CD4-positive, alpha-beta memory T cell (primary cell): Measurements from ENCODE around the gene CUEDC2. TPM values are rescaled to one million over a fixed set of nuclear protein-coding genes. Genes with fewer than 3 reads are reported as not detected.

Experiments used
- CTCF ChIA-PET: fragments of 350-600 bp; sonication (Branson Sonifier 250); formaldehyde crosslinking; loops from one replicate; lab custom pipeline; 2021; ENCODE audit warnings: inconsistent platforms; ENCODE audit not compliant: partially characterized antibody; lab: Charles Lee
- POLR2A ChIA-PET: fragments of 350-600 bp; sonication (Branson Sonifier 250); formaldehyde crosslinking; loops from one replicate; lab custom pipeline; 2021; ENCODE audit not compliant: partially characterized antibody; lab: Charles Lee
- DNase-seq, 5 donors: peaks; one replicate each; pipeline versions ENCODE4 v3.0.0 to v3.0.0-alpha.2; 2020 to 2022; ENCODE audit warnings: mixed read lengths in 1 of 5
- H3K27ac ChIP-seq: one replicate; pipeline ENCODE4 v1.7.0; 2013; ENCODE audit warnings: low read depth, low read length
- H3K27me3 ChIP-seq: 2 replicates; pipeline ENCODE4 v1.7.0; 2013; ENCODE audit warnings: mild to moderate bottlenecking, low read length, moderate library complexity; ENCODE audit not compliant: insufficient read depth
- H3K36me3 ChIP-seq: 2 replicates; pipeline ENCODE4 v1.7.0; 2013; ENCODE audit warnings: mild to moderate bottlenecking, low read length, moderate library complexity; ENCODE audit not compliant: insufficient read depth
- H3K4me1 ChIP-seq: 2 replicates; pipeline ENCODE4 v1.7.0; 2013; ENCODE audit warnings: mild to moderate bottlenecking, low read length, moderate library complexity; ENCODE audit not compliant: insufficient read depth
- H3K4me3 ChIP-seq, 2 donors: one replicate each; pipeline ENCODE4 v1.7.0; 2013; ENCODE audit warnings: low read length in 2 of 2, mild to moderate bottlenecking in 1 of 2
- H3K9me3 ChIP-seq, 2 donors: one replicate each; pipeline ENCODE4 v1.7.0; 2013; ENCODE audit warnings: low read length in 2 of 2, control low read depth in 1 of 2; ENCODE audit not compliant: control insufficient read depth in 1 of 2
- H3K27ac Mint-ChIP-seq, 7 donors: one replicate each; pipeline ENCODE4 v1.8.0; 2020 to 2021; ENCODE audit warnings: mixed read lengths in 7 of 7, mild to moderate bottlenecking in 6 of 7, inconsistent platforms in 3 of 7, moderate library complexity in 3 of 7
- H3K27me3 Mint-ChIP-seq, 2 donors: one replicate each; pipeline ENCODE4 v1.8.0; 2020 to 2021; ENCODE audit warnings: mixed read lengths in 2 of 2
- H3K36me3 Mint-ChIP-seq, 2 donors: one replicate each; pipeline ENCODE4 v1.8.0; 2020 to 2021; ENCODE audit warnings: mixed read lengths in 2 of 2, inconsistent platforms in 1 of 2, mild to moderate bottlenecking in 1 of 2
- H3K4me1 Mint-ChIP-seq, 4 donors: one replicate each; pipeline ENCODE4 v1.8.0; 2020 to 2021; ENCODE audit warnings: mixed read lengths in 4 of 4, mild to moderate bottlenecking in 1 of 4
- H3K4me3 Mint-ChIP-seq, 8 donors: one replicate each; pipeline ENCODE4 v1.8.0; 2020 to 2021; ENCODE audit warnings: mixed read lengths in 8 of 8, mild to moderate bottlenecking in 7 of 8, moderate library complexity in 6 of 8, inconsistent platforms in 3 of 8
- H3K9me3 Mint-ChIP-seq, 8 donors: one replicate each; pipeline ENCODE4 v1.8.0; 2020 to 2021; ENCODE audit warnings: mixed read lengths in 8 of 8, mild to moderate bottlenecking in 5 of 8, inconsistent platforms in 3 of 8, moderate library complexity in 1 of 8
- intact Hi-C: fragments of 100-400 bp; cut with micrococcal nuclease; formaldehyde crosslinking; loops from one replicate; pipeline ENCODE4 v1.15.1; 2023
- polyA plus RNA-seq, 2 donors: library from polyadenylated mRNA; unstranded; fragments of 300-500 nt; fragmentation: Illumina TruSeq; gene quantifications; one replicate each; pipeline ENCODE4 v1.2.3, GENCODE V29; 2021
- total RNA-seq, 2 experiments: library from RNA; stranded (reverse); gene quantifications; one replicate each; pipeline ENCODE4 v1.2.3, GENCODE V29; 2021

Gene CUEDC2
- total and polyA plus RNA-seq, 4 experiments from 2014 or later: 27.2 to 57.5 (median 41.4) TPM

DNA sequence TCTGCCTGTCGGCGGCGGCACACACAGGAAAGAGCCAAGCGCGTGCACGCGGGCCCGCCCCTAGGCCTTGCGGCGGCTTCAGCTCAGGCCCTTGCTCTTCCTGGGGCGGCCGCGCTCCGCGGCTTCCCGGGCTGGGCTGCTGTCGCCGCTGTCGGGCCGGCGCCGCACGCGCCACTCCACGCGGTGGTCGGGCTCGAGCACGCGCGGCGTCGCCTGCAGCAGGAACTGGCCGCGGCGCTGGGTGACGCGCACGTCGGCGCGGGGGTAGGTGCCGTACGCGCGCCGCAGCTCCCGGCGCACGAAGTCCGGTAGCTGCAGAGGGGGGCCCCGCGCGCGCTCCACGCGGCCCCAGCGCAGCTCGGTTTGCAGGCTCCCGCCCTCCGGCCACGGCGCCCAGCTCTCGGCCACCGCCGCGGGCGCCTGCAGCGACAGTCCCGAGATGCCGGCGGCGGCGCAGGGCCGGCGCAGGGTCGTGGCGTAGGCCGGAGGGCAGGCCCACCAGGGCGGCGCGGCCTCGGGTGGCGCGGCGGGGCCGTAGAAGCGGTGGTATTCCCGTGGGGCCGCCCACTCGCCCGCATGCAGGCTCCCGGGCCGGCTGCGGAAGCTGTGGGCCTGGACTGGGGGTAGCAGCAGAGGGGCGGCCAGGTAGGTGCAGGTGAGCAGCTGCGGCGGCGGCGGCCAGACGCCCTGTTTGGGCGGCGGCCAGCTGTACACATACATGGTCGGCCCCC, 18.2 kb upstream of the CUEDC2 start:
- peaks cover 23% of the 10 kb centered on the region for H3K4me1 ChIP-seq
- no peaks in the 10 kb centered on the region for H3K9me3 Mint-ChIP-seq
- H3K27me3 Mint-ChIP-seq: no peaks in the 10 kb centered on the region
- peak overlapping the region; percentile 90 to 96 (median 94) for H3K4me3 Mint-ChIP-seq
- no peaks in the 10 kb centered on the region for H3K9me3 ChIP-seq
- intact Hi-C loops: loop anchor here (1.0 kb wide), 5 partner anchors 11 to 56 kb away; partner anchors contain the start of gene CUEDC2
- ChIA-PET POLR2A (interaction anchor here (0.5 to 7.5 kb wide), 27 partner anchors 9 to 917 kb away, joined by 3 to 186 read pairs (median 7); partner anchors contain the start of genes ACTR1A, ARL3, CUEDC2 and FBXL15), CTCF (interaction anchor here (0.7 to 5.2 kb wide), 14 partner anchors 11 to 243 kb away, joined by 3 to 30 read pairs (median 6); partner anchors contain the start of genes ACTR1A, CUEDC2, FBXL15 and SUFU)
- H3K36me3 ChIP-seq: peaks cover 5% of the 10 kb centered on the region
- DNase-seq: peak; percentile 93 to 96 (median 93)
- H3K27ac ChIP-seq: peak overlapping the region; percentile 79
- peaks cover 10 to 31% (median 23%) of the 10 kb centered on the region in 4 donors for H3K4me1 Mint-ChIP-seq
- H3K27ac Mint-ChIP-seq: peak overlapping the region; percentile 81 to 97 (median 96)
- H3K36me3 Mint-ChIP-seq: peaks cover 4 to 18% of the 10 kb centered on the region in 2 donors
- H3K4me3 ChIP-seq: peak overlapping the region; percentile 96
- H3K27me3 ChIP-seq: no peaks in the 10 kb centered on the region

DNA sequence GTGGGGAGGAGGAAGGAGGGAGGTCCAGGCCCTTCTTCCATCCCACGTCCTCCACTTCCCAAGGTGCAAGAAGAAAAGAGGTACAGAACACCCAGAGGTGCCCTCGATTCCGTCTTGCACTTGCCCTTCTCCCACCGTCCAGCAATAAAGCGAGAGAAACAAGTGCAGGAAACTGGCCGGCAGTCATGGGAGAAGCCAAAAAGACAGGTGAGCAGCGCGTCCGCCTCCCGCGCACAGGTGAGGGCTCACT, 17.7 kb upstream of the CUEDC2 start:
- peak overlapping the region; percentile 81 to 97 (median 96) for H3K27ac Mint-ChIP-seq
- intact Hi-C loops: loop anchor here (1.0 kb wide), 5 partner anchors 11 to 56 kb away; partner anchors contain the start of gene CUEDC2
- Histone ChIP-seq H3K27me3 (no peaks in the 10 kb centered on the region), H3K4me1 (peaks cover 23% of the 10 kb centered on the region), H3K4me3 (peak overlapping the region; percentile 96), H3K36me3 (peaks cover 5% of the 10 kb centered on the region), H3K27ac (peak overlapping the region; percentile 79), H3K9me3 (no peaks in the 10 kb centered on the region)
- no peaks in the 10 kb centered on the region for H3K27me3 Mint-ChIP-seq
- H3K4me3 Mint-ChIP-seq: peak overlapping the region; percentile 90 to 96 (median 94)
- peaks cover 10 to 31% (median 22%) of the 10 kb centered on the region in 4 donors for H3K4me1 Mint-ChIP-seq
- H3K9me3 Mint-ChIP-seq: no peaks in the 10 kb centered on the region
- DNase-seq: no peak
- POLR2A ChIA-PET: interaction anchor here (0.5 to 7.5 kb wide), 26 partner anchors 11 to 918 kb away, joined by 3 to 186 read pairs (median 7); partner anchors contain the start of genes ACTR1A, ARL3, CUEDC2 and FBXL15
- CTCF ChIA-PET: interaction anchor here (0.7 to 5.2 kb wide), 10 partner anchors 11 to 244 kb away, joined by 3 to 30 read pairs (median 18); partner anchors contain the start of genes ACTR1A, CUEDC2 and SUFU
- peaks cover 4 to 18% of the 10 kb centered on the region in 2 donors for H3K36me3 Mint-ChIP-seq

DNA sequence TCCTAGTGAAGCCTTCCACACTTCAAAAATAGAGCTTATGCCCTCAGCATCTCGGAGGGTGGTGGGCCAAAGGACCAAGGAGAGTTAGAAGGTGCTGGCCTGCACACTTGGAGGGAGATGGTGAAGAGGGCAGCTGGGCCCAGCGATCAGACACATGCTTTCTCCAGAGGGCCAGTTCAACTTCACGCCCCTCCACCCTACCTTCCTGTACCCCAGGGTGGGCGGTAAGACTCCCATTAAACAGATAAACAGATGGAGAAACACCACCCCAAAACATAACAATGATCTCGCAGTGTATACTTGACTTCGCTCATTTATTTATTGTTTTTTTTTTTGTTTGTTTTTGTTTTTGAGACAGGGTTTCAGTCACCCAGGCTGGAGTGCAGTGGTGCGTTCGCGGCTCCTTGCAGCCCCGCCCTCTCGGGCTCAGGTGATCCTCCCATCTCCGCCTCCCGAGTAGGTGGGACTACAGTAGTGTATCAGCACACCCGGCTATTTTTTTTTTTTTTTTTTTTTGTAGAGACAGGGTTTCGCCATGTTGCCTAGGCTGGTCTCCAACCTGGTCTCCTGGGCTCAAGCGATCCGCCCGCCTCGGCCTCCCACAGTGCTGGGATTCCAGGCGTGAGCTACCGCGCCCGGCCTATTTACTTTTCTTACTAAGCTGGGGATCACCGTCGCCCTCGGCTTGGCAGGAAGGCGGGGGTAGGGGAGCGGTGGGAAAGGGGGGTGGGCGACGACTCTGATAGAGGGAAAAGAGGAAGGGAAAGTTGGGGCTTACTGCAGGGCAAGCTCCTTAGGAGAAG, 17.1 kb upstream of the CUEDC2 start:
- no peaks in the 10 kb centered on the region for H3K9me3 ChIP-seq
- H3K27me3 Mint-ChIP-seq: no peaks in the 10 kb centered on the region
- ChIA-PET POLR2A (interaction anchor here (0.5 to 7.5 kb wide), 22 partner anchors 12 to 918 kb away, joined by 3 to 186 read pairs (median 10); partner anchors contain the start of genes ACTR1A, ARL3, CUEDC2 and FBXL15), CTCF (interaction anchor here (0.7 to 5.2 kb wide), 11 partner anchors 12 to 244 kb away, joined by 3 to 30 read pairs (median 17); partner anchors contain the start of genes ACTR1A, CUEDC2 and SUFU)
- peaks cover 10 to 31% (median 22%) of the 10 kb centered on the region in 4 donors for H3K4me1 Mint-ChIP-seq
- peak overlapping the region; percentile 79 for H3K27ac ChIP-seq
- H3K36me3 Mint-ChIP-seq: peaks cover 4 to 18% of the 10 kb centered on the region in 2 donors
- H3K4me3 ChIP-seq: peak overlapping the region; percentile 96
- no peaks in the 10 kb centered on the region for H3K9me3 Mint-ChIP-seq
- H3K4me3 Mint-ChIP-seq: peak overlapping the region; percentile 90 to 96 (median 94)
- H3K4me1 ChIP-seq: peaks cover 23% of the 10 kb centered on the region
- H3K27me3 ChIP-seq: no peaks in the 10 kb centered on the region
- peak overlapping the region; percentile 81 to 97 (median 96) for H3K27ac Mint-ChIP-seq
- H3K36me3 ChIP-seq: peaks cover 5% of the 10 kb centered on the region
- intact Hi-C loops: loop anchor here (1.0 kb wide), 7 partner anchors 12 to 55 kb away; partner anchors contain the start of genes ACTR1A and CUEDC2
- DNase-seq: peak; percentile 80 to 91 (median 87)

DNA sequence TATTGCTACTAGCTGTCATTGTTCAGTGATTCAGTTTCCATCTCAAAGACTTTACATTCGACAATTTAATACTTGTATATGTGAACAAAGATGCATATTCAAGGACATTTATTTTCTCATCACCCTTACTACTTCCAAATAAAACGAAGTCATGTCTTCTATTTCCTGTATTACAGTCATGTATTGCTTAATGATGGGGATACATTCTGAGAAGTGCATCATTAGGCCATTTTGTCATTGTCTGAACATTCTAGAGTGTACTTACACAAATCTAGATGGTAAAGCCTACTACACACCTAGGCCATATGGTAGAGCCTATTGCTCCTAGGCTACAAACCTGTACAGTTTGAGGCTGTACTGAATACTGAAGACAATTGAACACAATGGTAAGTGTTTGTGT, 12.5 kb upstream of the CUEDC2 start:
- POLR2A ChIA-PET: interaction anchor here (7.5 kb wide), 1 partner anchor 11 kb away, joined by 186 read pairs; the partner anchor contains the start of gene CUEDC2
- Histone ChIP-seq H3K4me3 (no peak overlapping the region), H3K4me1 (peaks cover 5% of the 10 kb centered on the region), H3K36me3 (no peaks in the 10 kb centered on the region), H3K27ac (no peak overlapping the region), H3K9me3 (no peaks in the 10 kb centered on the region), H3K27me3 (no peaks in the 10 kb centered on the region)
- intact Hi-C loops: no loop called here
- no peak overlapping the region for H3K27ac Mint-ChIP-seq
- H3K36me3 Mint-ChIP-seq: peaks cover 0 to 1% of the 10 kb centered on the region in 2 donors
- CTCF ChIA-PET: no interaction called here
- H3K4me1 Mint-ChIP-seq: peaks cover 3 to 14% (median 10%) of the 10 kb centered on the region in 4 donors
- H3K4me3 Mint-ChIP-seq: no peak overlapping the region
- no peak for DNase-seq
- no peaks in the 10 kb centered on the region for H3K27me3 Mint-ChIP-seq
- peaks cover 0 to 2% (median 0%) of the 10 kb centered on the region in 8 donors for H3K9me3 Mint-ChIP-seq

DNA sequence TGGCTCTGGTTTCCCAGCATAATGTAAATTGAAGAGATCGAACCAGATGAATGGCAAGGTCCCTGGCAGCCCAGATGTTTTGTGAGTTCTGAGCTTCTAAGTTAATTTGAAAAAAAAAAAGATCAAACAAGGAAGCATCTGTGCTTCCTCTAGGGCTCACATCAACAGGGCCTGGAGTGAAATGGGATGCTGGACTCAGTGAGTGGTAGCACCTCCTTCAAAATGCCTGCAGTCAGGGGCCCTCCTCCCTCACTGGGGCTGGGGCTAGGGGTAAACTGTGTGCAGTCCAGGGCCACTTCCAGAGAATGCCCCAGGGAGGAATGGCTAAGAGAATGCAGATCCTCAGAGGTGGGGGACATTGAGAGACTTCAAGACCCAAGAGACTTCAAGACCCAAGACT, 6.0 kb upstream of the CUEDC2 start:
- Histone ChIP-seq H3K36me3 (no peaks in the 10 kb centered on the region), H3K27me3 (no peaks in the 10 kb centered on the region), H3K9me3 (no peaks in the 10 kb centered on the region), H3K4me1 (peaks cover 46% of the 10 kb centered on the region), H3K27ac (no peak overlapping the region), H3K4me3 (no peak overlapping the region)
- Mint-ChIP-seq H3K36me3 (peaks cover 0 to 3% of the 10 kb centered on the region in 2 donors), H3K27me3 (no peaks in the 10 kb centered on the region), H3K4me1 (peaks cover 25 to 50% (median 34%) of the 10 kb centered on the region in 4 donors), H3K27ac (peak overlapping the region in 2 of 7 donors; percentile 80 to 87), H3K9me3 (peaks cover 0 to 4% (median 0%) of the 10 kb centered on the region in 8 donors), H3K4me3 (no peak overlapping the region)
- POLR2A ChIA-PET: interaction anchor here (9.9 kb wide), 1 partner anchor 10 kb away, joined by 186 read pairs; the partner anchor contains the start of gene C10orf95
- CTCF ChIA-PET: interaction anchor here (1.2 kb wide), 1 partner anchor 12 kb away, joined by 3 read pairs; no protein-coding TSS in a partner anchor
- intact Hi-C loops: no loop called here
- no peak for DNase-seq

DNA sequence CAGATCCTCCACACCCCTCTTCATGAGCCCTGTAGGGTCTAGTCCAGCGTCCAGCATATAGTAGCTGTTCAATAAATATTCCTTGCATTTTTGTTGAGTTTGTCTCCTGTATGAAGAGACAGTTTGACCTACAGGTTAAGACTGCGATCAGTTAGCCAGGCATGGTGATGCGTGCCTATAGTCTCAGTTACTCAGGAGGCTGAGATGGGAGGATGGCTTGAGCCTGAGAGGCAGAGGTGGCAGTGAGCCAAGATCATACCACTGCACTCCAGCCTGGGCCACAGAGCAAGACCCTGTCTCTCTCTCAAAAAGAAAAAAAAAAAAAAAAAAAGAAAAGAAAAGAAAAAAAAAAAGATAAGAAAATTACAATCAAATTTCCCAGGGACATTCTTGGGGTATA, 5.1 kb upstream of the CUEDC2 start:
- Mint-ChIP-seq H3K27ac (peak overlapping the region in 6 of 7 donors; percentile 56 to 98 (median 72)), H3K4me1 (peaks cover 26 to 58% (median 39%) of the 10 kb centered on the region in 4 donors), H3K4me3 (peak overlapping the region; percentile 5 to 82 (median 68)), H3K9me3 (peaks cover 0 to 4% (median 0%) of the 10 kb centered on the region in 8 donors), H3K27me3 (no peaks in the 10 kb centered on the region), H3K36me3 (peaks cover 0 to 6% of the 10 kb centered on the region in 2 donors)
- Histone ChIP-seq H3K9me3 (no peaks in the 10 kb centered on the region), H3K27ac (no peak overlapping the region), H3K27me3 (no peaks in the 10 kb centered on the region), H3K4me1 (peaks cover 52% of the 10 kb centered on the region), H3K36me3 (no peaks in the 10 kb centered on the region), H3K4me3 (no peak overlapping the region)
- CTCF ChIA-PET: interaction anchor here (1.2 kb wide), 1 partner anchor 11 kb away, joined by 3 read pairs; no protein-coding TSS in a partner anchor
- POLR2A ChIA-PET: interaction anchor here (9.9 kb wide), 1 partner anchor 11 kb away, joined by 186 read pairs; the partner anchor contains the start of gene C10orf95
- no peak for DNase-seq
- intact Hi-C loops: no loop called here
